Measurements from ENCODE around the gene KIAA0513.
"Not testable (repeated sequence)": the region's sequence is repeated elsewhere in the genome, so short reads cannot be mapped to it uniquely, and the experiment has no call there.

Gene KIAA0513

DNA sequence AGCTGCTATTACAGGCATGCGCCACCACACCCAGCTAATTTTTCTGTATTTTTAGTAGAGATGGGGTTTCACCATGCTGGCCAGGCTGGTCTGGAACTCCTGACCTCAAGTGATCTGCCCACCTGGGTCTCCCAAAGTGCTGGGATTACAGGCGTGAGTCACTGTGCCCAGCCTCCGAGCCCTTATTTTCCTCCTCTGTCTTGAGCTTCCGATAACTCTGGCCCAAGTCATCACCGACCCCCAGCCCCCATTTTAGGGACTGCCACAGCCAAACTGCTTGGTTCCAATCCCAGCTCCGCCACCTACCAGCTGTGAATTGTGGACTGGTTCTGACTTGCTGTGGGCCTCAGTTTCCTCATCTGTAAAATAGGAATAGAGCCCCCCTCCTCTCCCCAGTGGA is 95.8 kb downstream of the KIAA0513 start:
- DNase-seq: not testable (repeated sequence)

DNA sequence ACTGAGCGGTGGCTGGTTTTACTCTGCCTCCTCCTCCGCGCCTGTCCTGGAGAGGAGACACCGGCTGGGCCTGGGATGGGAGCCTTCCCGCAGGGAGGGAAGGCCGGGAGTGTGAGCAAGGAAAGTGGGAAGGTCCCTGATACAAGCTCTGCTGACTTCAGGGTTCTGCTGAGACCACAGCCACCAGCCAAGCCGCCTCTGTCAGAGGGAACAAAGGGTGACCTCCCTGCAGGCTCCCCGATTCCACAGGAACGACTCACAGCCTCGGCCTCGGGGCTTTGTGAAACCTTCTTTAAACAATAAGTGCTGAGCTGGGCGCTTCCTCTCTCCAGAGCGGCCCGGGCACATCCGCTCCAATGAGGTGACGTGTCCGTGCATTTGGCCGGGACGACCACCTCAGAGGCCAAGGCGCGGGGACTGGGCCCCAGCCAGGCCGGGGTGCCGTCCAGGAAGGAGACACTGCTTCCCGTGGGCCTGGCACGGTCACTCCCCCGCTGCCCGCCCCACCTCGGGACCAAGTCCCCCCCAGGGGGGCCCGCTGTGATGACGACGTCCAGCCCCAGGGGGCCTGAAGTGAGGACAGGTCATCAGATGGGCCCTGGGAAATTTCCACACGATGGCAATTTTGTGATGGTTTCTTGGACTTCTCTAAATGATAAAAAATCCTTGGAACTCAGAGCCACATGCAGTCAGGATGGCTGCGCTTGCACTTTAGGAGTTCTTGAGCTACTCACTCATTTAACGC is 96.5 kb downstream of the KIAA0513 start:
- DNase-seq: no peak

DNA sequence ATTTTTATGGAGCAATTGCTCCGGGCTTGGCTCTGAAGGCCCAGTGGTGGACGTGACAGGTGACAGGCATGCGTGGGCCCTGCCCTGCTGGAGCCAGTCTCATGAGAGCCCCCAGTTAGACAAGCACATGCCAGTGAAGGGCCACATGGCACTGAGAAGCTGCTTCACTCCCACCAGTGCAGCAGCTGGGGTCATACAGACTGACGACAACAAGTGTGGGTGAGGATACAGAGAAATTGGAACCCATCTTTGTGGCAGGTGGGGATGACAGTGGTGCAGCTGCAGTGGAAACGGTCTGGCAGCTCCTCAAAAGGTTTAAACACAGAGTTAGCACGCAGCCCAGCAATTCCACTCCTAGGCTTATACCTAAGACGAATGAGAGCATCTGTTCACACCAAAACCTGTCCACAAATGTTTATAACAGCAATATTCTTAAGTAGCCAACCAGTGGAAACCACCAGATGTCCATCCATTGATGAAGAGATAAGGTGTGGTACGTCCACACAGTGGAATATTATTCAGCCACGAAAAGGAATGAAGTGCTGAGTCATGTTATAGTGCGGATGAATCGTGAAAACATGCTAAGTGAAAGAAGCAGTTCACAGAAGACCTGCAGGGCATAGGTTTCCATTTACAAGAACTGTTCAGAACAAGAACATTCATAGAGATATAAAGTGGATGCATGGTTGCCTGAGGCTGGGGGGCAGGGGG is 97.2 kb downstream of the KIAA0513 start:
- DNase-seq: no peak

DNA sequence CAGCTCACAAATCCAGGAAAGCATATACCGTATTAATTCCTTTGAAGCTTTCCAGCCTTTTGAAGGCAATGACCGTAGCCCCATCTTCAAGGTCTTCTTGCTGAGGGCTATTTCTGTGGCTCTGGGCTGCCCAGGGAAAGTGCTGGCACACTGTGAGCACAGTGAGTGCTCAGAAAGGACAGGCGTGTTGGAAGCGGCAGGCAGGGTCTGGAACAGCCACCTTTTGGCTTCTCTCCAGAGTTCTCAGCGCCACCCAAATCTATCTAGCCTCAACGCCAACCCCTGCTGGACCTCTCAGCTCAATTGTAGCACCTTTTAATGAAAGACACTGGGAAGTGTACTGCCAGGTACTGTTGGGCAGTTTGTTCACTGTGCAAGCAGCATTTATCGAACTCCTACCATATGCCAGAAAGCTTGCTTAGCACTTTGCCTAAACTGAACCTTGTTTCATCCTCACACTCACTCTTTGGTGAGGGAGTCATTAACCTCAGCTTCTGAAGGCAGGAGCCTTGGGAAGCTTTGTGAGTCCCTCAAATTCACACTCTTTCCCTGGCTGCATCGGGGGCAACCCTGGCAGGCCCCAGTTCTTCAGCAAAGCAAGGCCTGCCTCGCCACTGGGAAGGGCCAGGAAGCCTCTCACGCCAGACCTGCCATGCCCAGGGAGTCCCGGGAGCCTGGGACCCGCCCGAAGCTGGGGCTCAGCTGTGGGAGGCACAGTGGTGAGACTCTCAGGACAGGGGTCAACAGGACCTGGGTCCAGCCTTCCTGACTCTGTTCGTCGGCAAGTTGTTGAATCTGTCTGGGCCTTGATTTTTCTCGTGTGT is 98.2 kb downstream of the KIAA0513 start:
- no peak for DNase-seq

DNA sequence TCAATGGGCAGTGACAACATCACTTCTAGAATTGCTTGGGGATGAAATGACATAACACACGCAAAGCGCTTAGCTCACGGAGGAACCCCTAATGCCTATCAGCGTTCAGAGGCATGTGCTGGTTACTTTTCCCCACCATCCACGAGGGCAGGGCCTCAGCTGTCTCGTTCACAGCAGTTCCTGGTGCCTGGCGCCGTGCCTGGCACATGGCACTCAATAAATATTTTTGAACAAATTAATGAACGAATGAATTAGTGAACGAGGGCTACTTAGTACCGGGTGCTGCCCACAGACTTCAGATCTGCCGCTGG is 98.8 kb downstream of the KIAA0513 start:
- no peak for DNase-seq

DNA sequence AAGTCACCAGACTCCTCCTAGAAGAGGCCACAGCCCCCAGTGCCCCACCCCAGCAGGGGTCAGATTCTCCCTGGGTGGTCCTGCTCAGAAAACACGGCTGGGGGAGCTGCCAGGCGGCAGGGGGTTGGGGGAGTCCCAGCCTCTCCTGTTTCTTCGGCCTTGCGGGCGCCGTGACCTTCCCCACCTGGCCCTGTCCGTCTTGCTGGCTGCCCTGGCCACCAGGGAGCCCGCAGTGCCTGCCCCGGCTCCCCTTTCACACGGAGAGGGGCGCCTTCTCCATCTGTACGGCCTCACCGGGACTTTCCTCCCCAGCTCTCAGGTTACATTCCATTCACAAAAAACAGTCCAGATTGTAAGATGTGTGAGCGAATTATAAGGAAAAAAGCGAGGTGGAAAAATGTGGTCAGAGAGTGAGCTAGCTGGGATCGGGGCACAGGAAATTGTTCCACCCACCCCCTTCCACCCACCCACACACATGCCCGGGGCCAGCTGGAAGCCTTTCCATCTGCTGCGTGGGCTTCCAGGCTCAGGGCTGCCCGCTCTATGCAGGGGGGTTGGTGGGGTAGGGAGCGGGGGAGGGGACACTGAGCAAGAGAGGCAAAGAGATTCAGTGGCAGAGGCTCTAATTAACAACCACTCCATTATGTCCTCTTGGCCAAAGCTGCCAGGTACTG is 99.2 kb downstream of the KIAA0513 start:
- no peak for DNase-seq

DNA sequence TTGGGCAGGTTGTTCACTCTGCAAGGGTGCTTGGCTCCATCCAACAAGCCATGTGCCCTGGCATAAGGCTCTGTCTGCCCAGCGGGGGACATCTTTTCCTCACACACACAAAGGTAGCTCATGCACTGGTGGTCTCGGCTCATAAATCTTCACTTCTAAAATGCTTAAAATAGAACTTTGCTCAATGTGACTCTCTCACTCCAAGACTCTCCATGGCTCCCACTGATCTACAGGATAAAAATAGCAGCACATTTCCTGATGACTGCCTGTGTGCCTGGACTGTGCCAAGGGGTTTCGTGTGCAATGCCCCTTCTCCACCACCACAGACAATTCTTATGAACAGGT is 99.8 kb downstream of the KIAA0513 start:
- no peak for DNase-seq

DNA sequence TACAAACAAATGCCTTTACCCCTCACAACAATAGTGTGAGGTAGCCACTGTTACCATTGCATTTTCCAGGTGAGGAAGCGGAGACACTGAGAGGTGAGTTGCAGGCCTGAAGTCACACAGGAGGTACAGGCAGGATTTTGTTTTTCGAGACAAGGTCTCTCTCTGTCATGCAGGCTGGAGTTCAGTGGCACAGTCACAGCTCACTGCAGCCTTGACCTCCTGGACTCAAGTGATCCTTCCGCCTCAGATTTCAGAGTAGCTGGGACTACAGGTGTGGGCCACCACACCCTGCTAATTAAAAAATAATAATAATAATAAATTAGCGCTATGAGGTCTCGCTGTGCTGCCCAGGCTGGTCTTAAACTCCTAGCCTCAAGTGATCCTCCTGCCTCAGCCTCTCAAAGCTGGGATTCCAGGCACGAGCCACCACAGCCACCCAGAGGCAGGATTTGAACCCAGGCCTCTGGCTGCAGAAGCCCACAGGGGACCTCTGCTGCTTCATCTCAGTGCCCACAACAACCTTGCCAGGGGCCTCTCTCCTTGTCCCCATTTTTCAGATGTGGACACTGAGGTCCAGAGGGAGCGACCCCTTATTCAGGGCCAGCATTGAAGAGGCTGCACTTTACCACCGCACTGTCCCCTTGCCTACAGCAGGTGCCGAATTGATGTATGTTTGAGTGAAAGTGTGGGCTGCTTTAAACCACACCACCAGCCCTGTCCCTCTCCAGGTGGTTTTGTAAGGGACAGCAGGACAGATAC is 100.7 kb downstream of the KIAA0513 start:
- DNase-seq: no peak

DNA sequence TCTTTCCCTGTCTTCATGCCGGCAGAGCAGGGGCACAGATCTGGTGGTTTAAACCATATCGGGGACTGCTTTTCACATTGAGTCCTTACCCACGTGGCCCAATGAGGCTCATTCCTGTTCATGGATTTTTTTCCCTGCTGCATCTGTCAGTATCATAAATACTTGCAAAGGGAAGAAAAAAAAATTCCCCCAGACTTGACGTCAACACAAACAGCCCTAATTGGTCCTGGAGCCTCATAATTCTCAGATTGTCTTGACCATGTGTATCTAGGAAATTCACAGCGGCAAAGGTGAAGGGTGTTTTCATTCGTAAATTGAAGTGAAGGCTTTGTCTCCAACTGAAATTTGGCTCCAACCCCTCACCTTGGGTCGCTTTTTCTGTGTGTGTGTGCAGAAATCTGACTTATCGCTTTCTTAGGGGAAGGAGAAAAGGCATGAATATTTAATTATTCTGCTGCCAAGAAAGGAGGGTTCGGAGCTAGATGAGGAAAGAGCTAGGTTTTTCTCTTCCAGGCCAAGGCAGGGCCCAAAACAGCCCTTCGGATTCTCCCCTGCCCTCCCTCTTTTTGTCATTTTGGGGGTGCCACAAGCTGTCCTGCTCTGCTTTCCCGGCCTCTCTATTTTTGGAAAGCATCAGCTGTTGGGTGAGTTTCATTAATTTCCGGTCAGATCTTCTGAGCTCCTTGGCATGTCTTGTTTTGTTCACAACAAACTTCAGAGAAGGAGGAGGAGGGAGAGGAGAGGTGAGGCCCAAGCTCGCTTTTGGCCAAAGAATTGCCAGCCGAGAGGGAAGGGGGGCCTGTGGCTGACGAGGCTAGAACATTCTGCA is 102.5 kb downstream of the KIAA0513 start:
- DNase-seq: no peak

DNA sequence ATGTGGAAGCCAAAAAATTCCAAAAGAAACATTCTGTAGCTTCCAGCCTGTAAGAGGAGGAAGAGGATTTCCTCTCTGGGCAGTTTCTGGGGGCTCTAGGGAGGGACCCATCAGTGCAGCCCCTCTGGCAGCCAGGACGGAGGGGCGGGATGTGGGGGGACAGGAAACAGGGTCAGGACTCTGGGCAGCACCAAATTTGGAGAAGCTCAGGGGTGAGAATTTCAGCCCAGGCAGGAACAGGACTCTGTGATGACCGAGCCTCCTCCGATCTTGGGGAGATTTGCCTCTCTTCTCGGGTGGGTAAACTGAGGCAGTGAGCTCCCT is 103.1 kb downstream of the KIAA0513 start:
- no peak for DNase-seq

DNA sequence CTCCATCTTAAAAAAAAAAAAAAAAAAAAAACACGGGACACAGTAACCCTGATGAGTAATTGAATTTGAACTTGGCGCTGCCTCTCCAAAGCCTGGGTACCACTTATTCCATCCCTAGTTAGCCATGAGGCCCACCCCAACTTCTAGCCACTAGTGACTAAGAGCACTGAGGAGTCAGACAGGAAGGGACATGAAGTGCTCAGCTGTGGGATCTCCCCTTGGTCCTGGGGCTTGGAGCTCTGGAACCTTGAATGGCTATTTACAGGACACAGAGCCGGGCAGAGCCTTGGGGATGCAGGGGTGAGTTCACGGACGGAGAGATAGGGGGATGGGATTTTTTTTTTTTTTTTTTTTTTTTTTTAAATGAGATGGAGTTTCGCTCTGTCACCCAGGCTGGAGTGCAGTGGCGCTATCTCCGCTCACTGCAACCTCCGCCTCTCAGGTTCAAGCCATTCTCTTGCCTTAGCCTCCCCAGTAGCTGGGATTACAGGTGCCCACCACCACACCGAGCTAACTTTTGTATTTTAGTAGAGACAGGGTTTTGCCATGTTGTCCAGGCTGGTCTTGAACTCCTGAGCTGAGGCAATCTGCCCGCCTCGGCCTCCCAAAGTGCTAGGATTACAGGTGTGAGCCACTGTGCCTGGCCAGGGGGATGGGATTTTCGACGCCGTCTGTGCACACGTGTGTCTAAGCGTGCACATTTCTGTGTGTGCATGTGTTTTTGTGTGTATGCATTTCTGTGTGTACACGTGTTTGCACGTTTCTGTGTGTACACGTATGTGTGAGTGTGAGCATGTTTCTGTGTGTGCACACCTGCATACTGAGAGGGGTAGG is 105.1 kb downstream of the KIAA0513 start:
- no peak for DNase-seq

DNA sequence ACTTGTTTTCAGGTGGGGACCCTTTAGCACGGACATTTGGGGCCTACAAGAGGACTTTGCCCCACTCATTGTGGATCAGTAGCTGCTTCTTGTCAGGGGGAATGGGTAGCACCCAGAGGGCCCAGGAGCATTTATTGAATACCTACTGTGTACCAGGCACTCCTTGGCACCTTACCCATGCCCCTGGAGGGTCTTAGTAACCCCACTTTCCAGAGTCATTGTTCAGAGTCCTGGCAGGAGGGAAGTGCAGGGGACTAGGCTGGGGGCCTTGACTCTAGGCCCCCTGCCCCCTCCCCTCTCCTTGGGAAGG is 105.7 kb downstream of the KIAA0513 start:
- no peak for DNase-seq

DNA sequence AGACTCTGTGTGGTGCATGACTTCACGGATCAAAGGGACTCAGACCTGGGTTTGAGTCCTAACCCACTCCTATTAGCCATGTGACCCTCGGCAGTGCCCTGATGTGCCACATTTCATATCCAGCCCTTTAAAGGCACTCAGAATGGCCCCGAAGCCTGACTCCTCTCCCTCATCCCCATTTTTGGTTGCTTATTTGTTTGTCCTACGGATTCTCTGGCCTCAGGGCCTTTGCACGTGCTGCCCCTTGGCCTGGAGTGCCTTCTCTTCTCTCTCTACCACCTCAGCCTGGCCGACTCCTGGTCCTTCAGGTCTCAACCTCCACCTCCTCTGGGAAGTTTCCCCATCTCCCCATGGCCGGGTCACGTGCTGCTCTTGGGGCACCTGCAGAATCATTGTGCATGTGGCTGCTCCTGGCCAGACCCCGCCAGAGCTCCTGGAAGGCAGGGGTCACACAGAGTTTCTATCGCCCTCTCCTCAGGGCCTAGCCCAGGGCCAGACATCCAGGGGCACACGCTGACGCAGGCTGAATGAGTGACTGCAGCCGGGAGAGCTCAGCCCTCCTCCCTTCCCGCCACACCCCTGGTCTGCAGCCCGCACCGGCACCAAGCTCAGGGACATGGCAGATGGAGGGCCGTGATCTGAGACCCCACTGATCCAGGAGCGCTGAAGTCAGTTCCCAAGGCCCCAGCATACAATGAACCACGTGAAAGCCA is 106.6 kb downstream of the KIAA0513 start:
- DNase-seq: no peak

DNA sequence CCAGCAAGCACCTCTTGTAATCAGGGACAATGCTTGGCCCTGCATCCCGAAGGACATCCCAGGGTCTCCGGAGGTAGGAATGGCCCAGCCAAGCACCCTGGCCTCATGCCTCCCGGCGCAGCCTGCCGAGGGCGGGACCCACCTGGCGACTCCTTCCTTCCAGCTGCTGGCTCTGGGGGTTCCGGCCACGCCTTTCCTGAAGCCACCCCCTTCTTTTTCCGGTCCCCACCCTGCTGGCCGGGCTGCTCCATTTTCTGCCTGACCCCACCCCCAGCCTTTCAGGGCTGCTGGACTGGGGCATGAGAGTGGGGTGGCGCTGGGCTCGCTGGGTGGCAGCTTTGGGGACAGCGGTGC is 107.2 kb downstream of the KIAA0513 start:
- no peak for DNase-seq

DNA sequence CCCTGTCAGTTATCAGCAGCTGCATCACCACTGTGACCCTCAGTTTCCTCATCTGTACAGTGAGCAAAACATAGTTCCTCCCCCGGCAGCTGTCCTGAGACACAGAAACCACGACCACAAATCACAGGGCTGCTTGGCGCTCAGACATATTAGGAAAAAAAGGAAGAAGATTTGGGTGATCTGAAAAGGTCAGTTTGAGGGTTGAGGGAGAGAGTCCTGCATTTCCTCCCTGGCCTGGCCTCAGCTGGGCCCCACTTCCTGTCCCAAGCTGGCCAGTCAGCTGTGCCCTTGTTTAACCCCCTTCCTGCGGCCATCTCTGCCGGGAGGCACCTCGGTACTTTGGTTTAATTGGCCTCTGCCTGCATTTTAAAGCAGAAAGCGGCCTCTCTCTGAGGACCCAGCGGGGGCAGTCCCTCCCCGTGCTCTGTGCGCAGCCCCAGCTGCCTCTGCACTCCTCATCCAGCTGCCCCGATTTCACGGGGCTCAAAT is 108.7 kb downstream of the KIAA0513 start:
- DNase-seq: no peak

DNA sequence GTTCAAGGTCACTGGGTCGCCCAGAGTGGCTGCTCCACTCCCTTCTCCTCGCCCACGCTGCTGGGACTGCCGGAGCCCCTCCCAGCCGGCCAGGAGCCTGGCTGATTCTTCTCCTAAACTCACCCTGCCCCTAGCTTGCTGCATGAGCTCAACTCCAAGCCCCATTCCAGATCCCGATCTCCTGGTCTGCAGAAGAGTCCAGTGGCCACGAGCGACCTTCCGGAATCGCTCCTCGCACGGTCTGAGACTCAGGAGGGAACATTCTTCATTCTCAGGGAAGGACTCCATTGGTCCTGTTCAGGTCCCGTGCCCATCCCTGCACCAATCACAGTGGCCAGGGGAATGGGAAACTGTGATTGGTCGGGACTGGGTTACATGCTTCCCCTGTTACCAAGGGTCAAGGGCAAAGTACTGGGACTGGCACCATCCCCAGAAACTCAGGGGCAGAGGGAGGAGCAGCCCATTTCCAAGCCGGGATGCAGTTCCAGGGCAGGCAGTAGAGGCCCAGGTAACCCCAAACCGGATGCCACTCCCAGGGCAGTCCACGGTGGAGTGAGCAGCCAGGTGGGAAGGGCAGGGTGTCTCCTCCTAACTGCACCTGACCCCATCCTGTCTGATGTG is 109.2 kb downstream of the KIAA0513 start:
- no peak for DNase-seq

DNA sequence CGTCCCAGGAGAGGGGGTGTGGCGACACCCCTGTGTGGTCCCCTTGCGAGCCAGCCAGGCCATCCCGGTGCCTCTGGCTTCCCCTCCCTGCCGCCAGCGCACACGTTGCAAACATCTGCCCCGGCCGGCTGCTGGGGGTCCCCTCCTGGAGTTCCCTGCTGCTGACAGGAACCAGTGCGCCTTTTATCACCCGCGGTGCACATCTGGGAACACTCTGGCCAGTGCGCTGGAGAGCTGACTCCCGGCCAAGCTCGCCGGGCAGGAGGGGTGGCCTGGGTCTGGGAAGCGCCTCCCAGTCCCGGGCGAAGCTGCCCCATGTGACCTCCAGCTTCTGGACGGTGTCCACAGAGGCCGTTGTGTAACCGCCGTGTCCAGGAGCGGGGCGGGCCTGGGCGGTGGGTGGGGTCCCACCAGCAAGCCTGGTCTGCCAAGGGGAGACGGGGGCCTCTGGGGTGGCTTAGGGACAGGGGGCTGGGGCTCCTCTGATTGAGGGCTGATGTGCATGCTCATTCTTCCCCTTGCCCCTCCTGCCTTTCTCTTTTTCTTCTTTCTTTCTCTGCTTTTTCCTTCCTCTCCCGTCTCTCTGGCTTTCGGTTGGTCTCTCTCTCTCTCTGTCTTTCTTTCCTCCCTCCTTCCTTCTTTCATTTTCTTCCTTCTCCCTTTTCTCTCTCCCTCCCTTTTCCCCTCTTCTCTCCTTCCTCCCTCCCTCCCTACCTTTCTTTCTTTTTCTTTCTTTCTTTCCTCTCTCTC is 109.9 kb downstream of the KIAA0513 start:
- no peak for DNase-seq

DNA sequence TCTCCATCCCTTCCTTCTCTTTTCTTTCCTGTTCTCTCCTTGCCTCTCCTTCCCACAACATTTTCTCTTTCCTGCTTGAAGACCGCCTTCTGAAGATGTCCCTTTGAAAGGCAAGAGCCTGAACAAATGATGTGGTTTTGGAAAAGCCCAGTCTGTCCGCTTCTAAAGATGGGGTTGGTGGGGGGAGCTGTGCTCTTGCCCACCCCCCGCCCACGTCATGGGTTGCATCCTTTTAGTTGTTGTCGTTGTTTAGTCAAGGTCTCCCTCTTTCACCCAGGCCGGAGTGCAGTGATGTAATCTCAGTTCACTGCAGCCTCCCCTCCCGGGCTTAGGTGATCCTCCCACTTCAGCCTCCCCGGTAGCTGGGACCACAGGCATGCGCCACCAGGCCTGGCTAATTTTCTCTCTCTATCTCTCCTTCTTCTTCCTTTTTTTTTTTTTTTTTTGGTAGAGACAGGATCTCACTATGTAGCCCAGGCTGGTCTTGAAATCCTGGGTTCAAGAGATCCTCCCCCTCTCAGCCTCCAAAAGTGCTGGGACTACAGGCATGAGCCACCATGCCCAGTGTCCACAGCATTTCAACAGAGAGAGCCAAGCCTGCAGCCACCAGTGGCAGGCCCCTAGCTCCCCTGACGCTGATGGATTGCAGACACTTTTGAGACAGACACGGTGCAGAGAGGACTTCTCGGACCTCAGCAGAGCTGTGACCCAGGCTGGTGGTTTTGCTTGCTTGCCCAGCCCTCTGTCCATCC is 110.7 kb downstream of the KIAA0513 start:
- no peak for DNase-seq
